ENCODE measurements around the gene LRRFIP2.

- TF ChIP-seq CTCF (IDR thresholded peaks at IDR 0.05 in 4 of 5, conservative IDR thresholded peaks at IDR 0.05 in 1 of 5), result no peak
- no peak for TF ChIP-seq POLR2A (IDR thresholded peaks at IDR 0.05)
Measured at GRCh38 chr3:37056826-37057225, 117.6 kb downstream of the LRRFIP2 start.

Data from gastrocnemius medialis (tissue), 4 donors.